H1 (cell line): ENCODE measurements around the gene RAMP1. TPM values are rescaled to one million over a fixed set of nuclear protein-coding genes. Genes with fewer than 3 reads are reported as not detected.

ENCODE experiments used
- CTCF ChIA-PET: fragments of 300-600 bp; sonication (Branson Sonifier 250); formaldehyde crosslinking; loops from one replicate; lab custom pipeline; 2021; ENCODE audit not compliant: partially characterized antibody; lab: Charles Lee
- POLR2A ChIA-PET: fragments of 300-600 bp; sonication (Branson Sonifier 250); formaldehyde crosslinking; loops from one replicate; lab custom pipeline; 2021; ENCODE audit warnings: inconsistent platforms; ENCODE audit not compliant: partially characterized antibody; lab: Charles Lee
- DNase-seq, 2 experiments: peaks; one replicate each; pipeline versions ENCODE4 v3.0.0 to v3.0.0-alpha.2; 2010 to 2022; ENCODE audit warnings: low spot score in 2 of 2, low read depth in 1 of 2, mixed read lengths in 1 of 2
- FAIRE-seq: peaks from 2 replicates; lab custom pipeline; 2011; peaks lifted over from hg19 to GRCh38; lab: Jason Lieb, UNC
- H2AFZ ChIP-seq: 2 replicates; pipeline ENCODE4 v1.8.1; 2012; ENCODE audit warnings: low read length, inconsistent platforms
- H2AK5ac ChIP-seq: 2 replicates; pipeline ENCODE4 v1.6.1; 2013; ENCODE audit warnings: low read depth, low read length
- H2BK120ac ChIP-seq: replicated peaks from 2 replicates; pipeline ENCODE3; 2013; ENCODE audit warnings: low read depth, low read length, inconsistent platforms
- H2BK12ac ChIP-seq: 2 replicates; pipeline ENCODE4 v1.6.1; 2013; ENCODE audit warnings: low read depth, low read length
- H2BK15ac ChIP-seq: 2 replicates; pipeline ENCODE4 v1.6.1; 2013; ENCODE audit warnings: low read length
- H2BK20ac ChIP-seq: 2 replicates; pipeline ENCODE4 v1.6.1; 2013; ENCODE audit warnings: low read length
- H2BK5ac ChIP-seq: 2 replicates; pipeline ENCODE4 v1.6.1; 2013; ENCODE audit warnings: low read depth, low read length
- H3K14ac ChIP-seq: 2 replicates; pipeline ENCODE4 v1.6.1; 2013; ENCODE audit warnings: inconsistent platforms; ENCODE audit not compliant: insufficient read length
- H3K18ac ChIP-seq: 2 replicates; pipeline ENCODE4 v1.6.1; 2013; ENCODE audit warnings: low read length; ENCODE audit errors: extremely low read depth
- H3K23ac ChIP-seq: 2 replicates; pipeline ENCODE4 v1.6.1; 2013; ENCODE audit warnings: inconsistent platforms; ENCODE audit not compliant: insufficient read length
- H3K23me2 ChIP-seq: 2 replicates; pipeline ENCODE4 v1.6.1; 2013; ENCODE audit warnings: low read depth, low read length
- H3K27ac ChIP-seq: 2 replicates; pipeline ENCODE4 v1.6.1; 2011; ENCODE audit warnings: low read depth, low read length, inconsistent platforms
- H3K27me3 ChIP-seq, 4 experiments: replicated peaks in 1 of 4; 1 replicate in 1 of 4; 2 replicates in 3 of 4; pipeline versions ENCODE4 v1.6.1 to v1.8.1; 2011 to 2013; ENCODE audit warnings: low read length in 3 of 4, mild to moderate bottlenecking in 3 of 4, inconsistent platforms in 2 of 4, mixed read lengths in 2 of 4, moderate library complexity in 1 of 4; ENCODE audit not compliant: control insufficient read depth in 3 of 4, insufficient read depth in 3 of 4; ENCODE audit errors: extremely low read depth in 1 of 4
- H3K36me3 ChIP-seq, 4 experiments: 2 replicates each; pipeline versions ENCODE4 v1.6.1 to v1.8.1; 2011 to 2013; ENCODE audit warnings: mild to moderate bottlenecking in 4 of 4, low read length in 3 of 4, moderate library complexity in 2 of 4, control low read depth in 1 of 4, inconsistent platforms in 1 of 4; ENCODE audit not compliant: insufficient read depth in 4 of 4, control insufficient read depth in 2 of 4
- H3K4ac ChIP-seq: replicated peaks from 2 replicates; pipeline ENCODE3; 2013; ENCODE audit warnings: low read length, low read depth, mixed read lengths, inconsistent platforms; ENCODE audit not compliant: insufficient read length
- H3K4me1 ChIP-seq, 4 experiments: replicated peaks in 1 of 4; 1 replicate in 1 of 4; 2 replicates in 3 of 4; pipeline versions ENCODE4 v1.6.1 to v1.8.1; 2011 to 2013; ENCODE audit warnings: low read length in 3 of 4, inconsistent platforms in 2 of 4, mixed read lengths in 1 of 4; ENCODE audit not compliant: insufficient read depth in 4 of 4, control insufficient read depth in 3 of 4
- H3K4me2 ChIP-seq, 2 experiments: 2 replicates each; pipeline versions ENCODE4 v1.6.1 to v1.8.1; 2011 to 2013; ENCODE audit warnings: low read depth in 2 of 2, low read length in 2 of 2, control low read depth in 1 of 2, inconsistent platforms in 1 of 2, mild to moderate bottlenecking in 1 of 2; ENCODE audit not compliant: insufficient read depth in 1 of 2
- H3K4me3 ChIP-seq, 4 experiments: fragments of 200-600, 300-600 bp in 1 of 4; sonication (generic), shearing (Covaris generic), sonication (Bioruptor Twin) in 1 of 4; 2 replicates each; pipeline versions ENCODE4 v1.5.1 to v1.8.1; 2011 to 2016; ENCODE audit warnings: low read length in 4 of 4, low read depth in 3 of 4, control low read depth in 2 of 4, inconsistent platforms in 2 of 4, mild to moderate bottlenecking in 2 of 4, mixed read lengths in 1 of 4, moderate library complexity in 1 of 4; ENCODE audit not compliant: insufficient read depth in 2 of 4; ENCODE audit errors: extremely low read depth in 1 of 4
- H3K56ac ChIP-seq: replicated peaks from 2 replicates; pipeline ENCODE3; 2013; ENCODE audit warnings: low read depth, mild to moderate bottlenecking, mixed read lengths, low read length, inconsistent platforms; ENCODE audit not compliant: insufficient read length
- H3K79me1 ChIP-seq: 2 replicates; pipeline ENCODE4 v1.6.1; 2013; ENCODE audit warnings: low read depth, low read length, control low read depth
- H3K79me2 ChIP-seq, 2 experiments: 2 replicates each; pipeline versions ENCODE4 v1.6.1 to v1.8.1; 2012 to 2013; ENCODE audit warnings: low read length in 2 of 2, mild to moderate bottlenecking in 2 of 2, inconsistent platforms in 1 of 2; ENCODE audit not compliant: insufficient read depth in 2 of 2, control insufficient read depth in 1 of 2
- H3K9ac ChIP-seq, 4 experiments: replicated peaks in 1 of 4; 1 replicate in 1 of 4; 2 replicates in 3 of 4; pipeline versions ENCODE4 v1.6.1 to v1.8.1; 2011 to 2013; ENCODE audit warnings: low read depth in 3 of 4, low read length in 3 of 4, control low read depth in 2 of 4, mild to moderate bottlenecking in 2 of 4, moderate library complexity in 2 of 4, inconsistent platforms in 1 of 4; ENCODE audit errors: extremely low read depth in 1 of 4
- H3K9me3 ChIP-seq, 2 experiments: 2 replicates each; pipeline versions ENCODE4 v1.6.1 to v1.8.1; 2012 to 2013; ENCODE audit warnings: mild to moderate bottlenecking in 2 of 2, moderate library complexity in 2 of 2, control low read depth in 1 of 2, inconsistent platforms in 1 of 2, low read depth in 1 of 2, low read length in 1 of 2, mixed read lengths in 1 of 2; ENCODE audit not compliant: insufficient read depth in 2 of 2
- H4K20me1 ChIP-seq, 2 experiments: replicated peaks in 1 of 2; 2 replicates each; pipeline versions ENCODE3 to v1.8.1; 2011 to 2013; ENCODE audit warnings: inconsistent platforms in 2 of 2, low read length in 2 of 2, mild to moderate bottlenecking in 1 of 2; ENCODE audit not compliant: insufficient read depth in 2 of 2, control insufficient read depth in 1 of 2
- H4K5ac ChIP-seq: 2 replicates; pipeline ENCODE4 v1.6.1; 2013; ENCODE audit warnings: low read length, low read depth, mixed read lengths, inconsistent platforms; ENCODE audit not compliant: insufficient read length
- H4K8ac ChIP-seq: 2 replicates; pipeline ENCODE4 v1.8.0; 2013; ENCODE audit warnings: mild to moderate bottlenecking, moderate library complexity, low read length, inconsistent platforms; ENCODE audit not compliant: insufficient read depth; ENCODE audit errors: extremely low read depth
- H4K91ac ChIP-seq: replicated peaks from 2 replicates; pipeline ENCODE3; 2013; ENCODE audit warnings: low read length, mixed read lengths, inconsistent platforms; ENCODE audit not compliant: insufficient read length
- BCL11A ChIP-seq, 2 experiments: IDR thresholded peaks; one replicate each; pipeline ENCODE4 v1.6.1; 2011; ENCODE audit warnings: low read depth in 2 of 2, low read length in 2 of 2, mild to moderate bottlenecking in 2 of 2
- CHD2 ChIP-seq: IDR thresholded peaks from 2 replicates; pipeline ENCODE4 v1.6.1; 2012; ENCODE audit warnings: low read length, improper control_type of control experiment
- KDM5A ChIP-seq: fragments of 200-600 bp; IDR thresholded peaks from 2 replicates; pipeline ENCODE4 v1.7.1; 2012; ENCODE audit warnings: mild to moderate bottlenecking, low read length, inconsistent platforms, mixed read lengths
- POLR2A ChIP-seq, 2 experiments: IDR thresholded peaks; 1 replicate in 1 of 2; 2 replicates in 1 of 2; pipeline ENCODE4 v1.6.1; 2011; ENCODE audit warnings: low read depth in 2 of 2, low read length in 2 of 2, mild to moderate bottlenecking in 2 of 2; ENCODE audit errors: control extremely low read depth in 1 of 2
- POLR2AphosphoS5 ChIP-seq: IDR thresholded peaks from 2 replicates; pipeline ENCODE4 v1.6.1; 2011; ENCODE audit warnings: low read depth, low read length
- RNF2 ChIP-seq: fragments of 200-900, 300-1000 bp; sonication (generic); IDR thresholded peaks from 2 replicates; pipeline ENCODE4 v1.7.1; 2016; ENCODE audit warnings: borderline replicate concordance, low read depth, mild to moderate bottlenecking, antibody characterized with exemption, low read length; ENCODE audit not compliant: poor library complexity, severe bottlenecking; ENCODE audit errors: missing control alignments
- SIX5 ChIP-seq: IDR thresholded peaks from 2 replicates; pipeline ENCODE4 v1.6.1; 2011; ENCODE audit warnings: mild to moderate bottlenecking, low read depth, low read length
- SRF ChIP-seq: IDR thresholded peaks from 2 replicates; pipeline ENCODE4 v1.6.1; 2011; ENCODE audit warnings: mild to moderate bottlenecking, low read depth, low read length, moderate library complexity
- WGBS, 2 experiments: shearing (Covaris generic) in 1 of 2; methylation state at CpG; one replicate each; pipeline versions ENCODE4 v1.1.6 to v1.1.7; 2013 to 2015; ENCODE audit warnings: low lambda C conversion rate in 2 of 2, mixed read lengths in 2 of 2, inconsistent platforms in 1 of 2, low coverage in 1 of 2, missing lambda C conversion rate in 1 of 2; ENCODE audit not compliant: insufficient replicate concordance in 2 of 2, insufficient coverage in 1 of 2, insufficient read length in 1 of 2; ENCODE audit errors: extremely low coverage in 1 of 2, missing lambda C conversion rate in 1 of 2; 5-methylcytosine and 5-hydroxymethylcytosine counted together
- polyA plus RNA-seq, 7 experiments: library from polyadenylated mRNA; depleted of rRNA in 3 of 7; stranded (reverse) in 5 of 7; unstranded in 2 of 7; fragments of >200 nt in 5 of 7; fragments of 200-250 nt in 2 of 7; gene quantifications; 1 replicate in 5 of 7; 2 replicates in 1 of 7; 4 replicates in 1 of 7; pipeline versions ENCODE4 v1.2.1 to v1.2.3, GENCODE V29; 2011 to 2013; ENCODE audit warnings: missing spikeins in 2 of 7, mixed read lengths in 2 of 7
- total RNA-seq: library from RNA; stranded (reverse); fragmentation: NEBNext Ultra II Directional; extraction: Animal tissue kit (Norgen Biotek cat#: 25700); gene quantifications from 2 replicates; pipeline ENCODE4 v1.2.1, GENCODE V29; 2021
- TF ChIP-seq, protein P1 (sequence below): IDR thresholded peaks from 2 replicates; pipeline ENCODE4 v1.6.1; 2012; ENCODE audit warnings: inconsistent platforms

Gene RAMP1
- total and polyA plus RNA-seq, 2 of the 8 experiments (the other 6 are each of a cell fraction or from before 2014, with no cell fraction given), result 0.65 to 4.3 TPM

DNA sequence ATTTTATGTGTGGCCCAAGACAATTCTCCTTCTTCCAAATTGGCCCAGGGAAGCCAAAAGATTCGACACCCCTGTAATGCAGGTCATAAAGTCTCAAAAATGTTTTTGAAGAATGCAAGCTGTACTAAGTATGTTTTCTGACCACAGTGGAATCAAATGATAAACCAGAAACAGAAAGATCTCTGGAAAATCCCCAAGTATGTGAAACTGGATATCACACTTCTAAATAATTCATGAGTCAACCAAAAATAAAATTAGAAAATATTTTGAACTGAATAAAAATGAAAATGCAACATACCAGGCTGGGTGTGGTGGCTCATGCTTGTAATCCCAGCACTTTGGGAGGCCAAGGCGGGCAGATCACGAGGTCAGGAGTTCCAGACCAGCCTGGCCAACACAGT, 73.3 kb downstream of the RAMP1 start:
- no peak overlapping the region for H2BK5ac ChIP-seq
- POLR2A ChIA-PET, result interaction anchor here (2.0 kb wide), 1 partner anchor 13 kb away, joined by 4 read pairs; no protein-coding TSS in a partner anchor
- H3K14ac ChIP-seq, result no peak overlapping the region
- H3K4me2 ChIP-seq, result no peak overlapping the region
- H3K79me1 ChIP-seq, result no peaks in the 10 kb centered on the region
- no peak overlapping the region for H3K23ac ChIP-seq
- DNase-seq (no peak), FAIRE-seq (no peak)
- H3K4me3 ChIP-seq, result no peak overlapping the region
- H4K20me1 ChIP-seq, result no peaks in the 10 kb centered on the region
- no peak overlapping the region for H4K91ac ChIP-seq
- no peaks in the 10 kb centered on the region for H3K27me3 ChIP-seq
- H2BK12ac ChIP-seq, result no peak overlapping the region
- no peak overlapping the region for H3K4ac ChIP-seq
- H3K23me2 ChIP-seq, result no peaks in the 10 kb centered on the region
- H3K56ac ChIP-seq, result no peak overlapping the region
- TF ChIP-seq BCL11A (IDR thresholded peaks at IDR 0.05; ENCODE audit: low read depth in 2 of 2, low read length in 2 of 2) (no peak), CHD2 (no peak), SRF (no peak), SIX5 (no peak), POLR2A (IDR thresholded peaks at IDR 0.05; ENCODE audit: control extremely low read depth in 1 of 2, low read depth in 2 of 2, low read length in 2 of 2) (no peak), RNF2 (no peak), POLR2AphosphoS5 (no peak), KDM5A (no peak)
- TF ChIP-seq, protein P1, sequence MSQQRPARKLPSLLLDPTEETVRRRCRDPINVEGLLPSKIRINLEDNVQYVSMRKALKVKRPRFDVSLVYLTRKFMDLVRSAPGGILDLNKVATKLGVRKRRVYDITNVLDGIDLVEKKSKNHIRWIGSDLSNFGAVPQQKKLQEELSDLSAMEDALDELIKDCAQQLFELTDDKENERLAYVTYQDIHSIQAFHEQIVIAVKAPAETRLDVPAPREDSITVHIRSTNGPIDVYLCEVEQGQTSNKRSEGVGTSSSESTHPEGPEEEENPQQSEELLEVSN, result no peak
- no peak overlapping the region for H3K27ac ChIP-seq
- no peaks in the 10 kb centered on the region for H3K9me3 ChIP-seq
- no peak overlapping the region for H2BK120ac ChIP-seq
- H3K18ac ChIP-seq, result no peak overlapping the region
- no peak overlapping the region for H2BK15ac ChIP-seq
- H3K36me3 ChIP-seq, result no peaks in the 10 kb centered on the region
- CTCF ChIA-PET, result no interaction called here
- H3K79me2 ChIP-seq, result no peaks in the 10 kb centered on the region
- no peaks in the 10 kb centered on the region for H3K4me1 ChIP-seq
- no peak overlapping the region for H4K5ac ChIP-seq
- no peak overlapping the region for H2BK20ac ChIP-seq
- H3K9ac ChIP-seq, result no peak overlapping the region
- H2AFZ ChIP-seq, result no peak overlapping the region
- 88% methylated on average over 3 of the region's 3 CpGs; no CpG with 5 or more reads in 1 of the 2 experiments for WGBS, 2 experiments
- no peak overlapping the region for H2AK5ac ChIP-seq
- no peak overlapping the region for H4K8ac ChIP-seq
